ENCODE results near the gene C19orf25. TPM values are rescaled to one million over a fixed set of nuclear protein-coding genes. Genes with fewer than 3 reads are reported as not detected.
"Not testable (repeated sequence)": the region's sequence is repeated elsewhere in the genome, so short reads cannot be mapped to it uniquely, and the experiment has no call there.

C19orf25 gene
- total RNA-seq, 1 donor from 2014 or later = 19.2 TPM

DNA sequence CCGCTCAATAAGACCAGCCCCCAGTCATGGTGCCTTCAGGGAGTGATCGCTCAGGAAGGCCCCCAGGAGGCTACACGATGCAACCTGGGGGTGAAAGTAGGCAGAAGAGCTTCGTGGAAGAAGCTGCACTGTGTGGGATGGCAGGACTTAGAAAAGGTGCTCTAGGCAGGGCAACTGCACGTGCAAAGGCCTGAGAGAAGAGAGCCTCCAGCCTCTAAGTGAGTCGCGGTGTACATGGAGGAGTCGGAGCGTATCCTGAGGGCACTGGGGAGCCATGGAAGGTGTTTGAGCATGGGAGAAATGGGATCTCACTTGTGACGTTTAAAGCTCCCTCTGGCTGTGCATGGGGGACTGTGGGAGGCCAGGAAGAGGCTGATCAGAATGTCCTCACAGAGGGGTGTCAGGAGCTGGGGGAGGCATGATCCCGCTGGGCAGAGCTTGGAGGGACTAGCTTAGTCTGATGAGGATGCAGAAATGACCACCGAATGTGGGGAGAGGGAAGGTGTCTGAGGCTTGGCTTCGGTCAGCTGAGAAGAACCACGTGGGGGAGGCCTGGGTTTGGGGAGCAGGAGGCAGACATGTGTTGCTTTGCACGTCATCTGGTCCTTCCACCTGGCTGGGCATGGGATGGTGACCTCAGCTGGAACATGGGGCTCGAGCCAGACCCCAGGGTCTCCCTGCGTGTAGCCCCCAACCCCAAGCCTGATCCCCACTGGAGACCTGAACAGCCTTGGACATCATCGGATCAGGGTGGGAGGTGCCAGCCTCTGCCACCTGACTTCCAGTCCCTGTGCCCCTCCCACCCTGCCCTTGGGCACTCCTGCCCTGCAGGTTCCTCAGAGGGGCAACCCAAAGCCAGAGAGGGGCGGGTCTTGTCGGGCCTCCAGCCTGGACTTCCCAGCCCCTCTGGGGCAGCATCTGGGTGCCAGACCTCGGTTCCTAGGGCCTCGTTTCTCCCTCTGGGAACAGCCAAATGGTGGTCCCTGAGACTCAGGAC lies 28.0 kb downstream of the C19orf25 start:
- ATAC-seq (no peak), DNase-seq (ENCODE audit: low spot score) (no peak)

DNA sequence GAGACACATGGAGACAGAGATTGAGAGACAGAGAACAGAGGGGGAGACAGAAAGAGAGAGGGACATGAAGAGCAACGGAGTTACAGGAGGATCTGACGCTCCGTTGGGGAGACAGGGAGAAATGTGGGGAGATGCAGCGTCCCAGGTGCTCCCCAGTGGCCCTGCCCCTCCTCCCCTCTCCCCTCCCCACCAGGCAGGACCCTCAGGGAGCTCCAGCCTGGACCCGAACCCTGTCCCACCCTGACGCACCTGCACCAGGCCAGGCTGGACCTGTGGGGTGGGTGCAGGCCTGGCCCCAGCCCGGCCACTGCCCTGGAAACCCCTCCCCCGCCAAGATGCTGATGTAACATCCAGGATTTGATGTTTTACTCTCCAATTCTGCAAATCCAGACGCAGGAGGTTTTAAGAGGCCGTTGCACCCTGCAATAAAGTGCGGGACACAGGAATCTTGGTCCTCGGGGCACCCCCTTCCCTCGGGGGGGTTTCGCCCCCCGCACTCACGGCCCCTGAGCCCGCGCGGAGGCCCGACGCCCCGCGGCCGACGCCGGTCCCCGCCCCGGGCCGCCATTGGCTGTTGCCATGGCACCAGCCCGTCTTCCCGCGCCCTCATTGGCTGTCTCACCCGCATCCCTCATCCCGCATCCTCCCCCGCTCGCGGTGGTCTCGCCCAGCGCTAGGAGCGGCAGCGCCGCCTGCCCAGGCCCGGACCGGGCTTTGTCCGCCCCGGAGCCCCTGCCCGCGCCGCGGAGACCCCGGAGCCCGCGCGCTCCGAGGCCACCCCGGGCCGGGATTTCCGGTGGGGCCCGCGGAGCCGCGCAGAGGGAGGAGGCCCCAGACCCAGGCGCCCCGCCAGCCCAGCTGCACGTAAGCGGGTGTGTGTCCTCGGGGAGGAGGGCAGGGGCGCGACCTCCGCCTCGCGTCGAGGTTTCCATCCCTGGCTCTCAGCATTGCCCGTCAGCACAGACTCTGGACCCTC lies 29.3 kb downstream of the C19orf25 start, which contains the start of gene APC2:
Gene APC2 (plus strand): TSS at position 655 of the 976 bp plus-strand sequence. CDS start 2,881 bp downstream, outside the sequence.
- no peak for ATAC-seq

DNA sequence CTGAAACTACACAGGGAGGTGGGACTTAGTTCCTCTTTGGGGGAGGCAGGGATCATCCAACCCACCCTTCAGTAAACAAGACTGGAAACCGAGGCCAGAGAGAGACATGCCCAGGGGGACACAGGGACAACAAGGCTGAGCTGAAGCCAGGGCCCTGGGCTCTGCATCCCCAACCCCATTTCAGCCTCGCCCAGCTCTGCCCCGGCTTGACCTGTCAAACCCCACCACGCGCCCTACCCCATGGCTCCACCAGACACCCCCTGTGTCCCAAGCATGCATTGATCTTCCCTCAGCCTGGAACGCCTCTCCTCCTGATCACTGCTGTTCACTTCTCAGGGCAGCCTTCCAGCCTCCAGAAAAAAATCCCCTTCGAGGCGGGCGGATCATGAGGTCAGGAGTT lies 31.1 kb downstream of the C19orf25 start:
- DNase-seq (ENCODE audit: low spot score) = no peak
- no peak for ATAC-seq

More for the DNA sequence above, 29.3 kb downstream of the C19orf25 start, which contains the start of gene APC2:
- no peak for DNase-seq (ENCODE audit: low spot score)

DNA sequence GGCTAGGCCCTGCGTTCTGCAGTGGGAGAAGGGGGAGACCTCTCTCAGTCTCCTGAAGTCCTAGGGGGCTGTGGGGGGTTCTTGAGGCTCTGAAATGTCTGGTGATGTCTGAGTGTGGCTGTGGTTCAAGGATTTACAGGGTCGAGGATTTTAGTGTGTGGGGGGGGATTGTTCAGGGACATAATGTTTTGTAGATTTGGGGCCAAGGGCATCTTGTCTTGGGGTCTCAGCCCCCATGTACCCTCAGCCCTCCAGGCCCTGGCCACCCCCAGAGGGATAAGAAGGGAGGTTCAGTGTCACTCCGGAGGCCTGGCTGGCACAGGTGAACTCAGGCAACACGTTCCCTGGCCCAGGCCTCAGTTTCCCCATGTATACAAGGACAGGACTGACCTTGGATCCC lies 31.5 kb downstream of the C19orf25 start:
- DNase-seq (ENCODE audit: low spot score) = no peak
- no peak for ATAC-seq

DNA sequence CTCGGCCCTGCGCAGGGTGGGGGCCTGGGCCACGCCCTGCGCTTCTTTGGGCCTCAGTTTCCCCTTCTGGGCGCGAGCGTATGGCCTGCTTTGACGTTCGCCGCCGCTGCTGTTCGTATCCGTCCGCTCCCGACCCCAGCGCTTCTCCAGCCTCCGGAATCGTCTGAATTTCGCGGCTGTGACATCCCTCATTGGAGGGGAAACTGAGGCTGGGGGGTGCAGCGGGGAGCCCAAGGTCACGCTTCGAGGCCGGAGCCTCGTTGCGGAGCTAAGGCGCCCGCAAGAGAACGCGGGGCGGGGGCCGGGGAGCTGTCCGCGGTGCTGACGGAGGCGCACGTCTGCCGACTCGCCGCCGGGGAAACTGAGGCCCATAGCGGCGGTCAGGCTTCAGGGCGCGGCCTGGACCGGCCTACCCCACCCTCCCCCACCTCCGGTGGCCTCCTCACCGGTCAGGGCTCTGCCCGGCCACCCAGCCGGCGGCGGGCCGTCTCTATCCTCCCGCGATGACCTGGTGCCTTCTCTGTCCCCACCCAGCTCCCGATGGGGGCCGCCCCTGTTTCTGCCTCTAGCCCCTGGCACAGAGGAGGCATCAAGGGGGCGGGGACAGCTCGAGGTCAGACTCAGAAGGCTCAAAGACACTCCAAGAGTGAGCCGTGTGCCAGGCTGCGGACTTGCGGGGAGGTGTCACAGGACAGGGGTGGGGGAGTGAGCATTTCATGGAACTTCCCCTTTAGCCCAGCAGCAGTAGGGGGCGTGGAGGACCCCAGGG lies 32.1 kb downstream of the C19orf25 start:
- ATAC-seq (no peak), DNase-seq (ENCODE audit: low spot score) (no peak)

DNA sequence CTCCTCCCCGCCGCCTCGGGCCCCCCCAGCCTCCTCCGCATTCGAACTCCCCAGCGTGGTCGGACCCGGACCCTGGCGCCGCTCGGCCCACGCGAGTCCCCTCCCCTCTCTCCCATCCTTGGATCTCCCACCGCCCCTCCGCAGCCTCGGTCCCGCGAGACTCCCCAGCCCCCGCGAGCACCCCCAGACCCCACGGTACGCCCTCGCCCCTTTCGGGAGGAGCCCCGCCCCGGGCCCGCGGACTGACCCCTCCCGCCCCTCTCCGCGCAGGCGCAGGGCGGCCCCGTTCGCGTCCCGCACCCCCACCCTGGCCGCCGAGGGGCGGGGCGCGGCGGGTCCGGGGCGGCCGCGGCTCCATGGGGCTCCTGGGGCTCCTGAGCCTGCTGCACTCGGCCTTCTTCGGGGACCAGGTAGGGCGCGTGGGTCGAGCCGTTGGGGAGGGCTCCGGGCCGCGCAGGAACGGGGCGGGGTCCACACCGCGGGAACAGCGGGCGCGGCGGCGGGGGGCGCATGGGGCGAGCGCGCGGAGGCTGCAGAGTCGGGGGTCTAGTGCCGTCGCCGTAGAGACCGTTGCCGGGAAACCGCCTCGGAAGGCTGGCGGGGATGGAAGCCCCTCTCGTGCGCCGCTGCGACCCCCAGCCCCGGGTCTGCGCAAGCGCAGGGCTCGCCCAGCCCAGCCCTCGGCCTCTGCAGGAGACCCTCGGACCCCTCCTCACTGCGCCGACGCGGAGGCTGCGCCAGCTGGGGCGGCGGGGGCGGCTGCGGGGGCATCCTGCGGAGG lies 32.9 kb downstream of the C19orf25 start:
- no peak for ATAC-seq

DNA sequence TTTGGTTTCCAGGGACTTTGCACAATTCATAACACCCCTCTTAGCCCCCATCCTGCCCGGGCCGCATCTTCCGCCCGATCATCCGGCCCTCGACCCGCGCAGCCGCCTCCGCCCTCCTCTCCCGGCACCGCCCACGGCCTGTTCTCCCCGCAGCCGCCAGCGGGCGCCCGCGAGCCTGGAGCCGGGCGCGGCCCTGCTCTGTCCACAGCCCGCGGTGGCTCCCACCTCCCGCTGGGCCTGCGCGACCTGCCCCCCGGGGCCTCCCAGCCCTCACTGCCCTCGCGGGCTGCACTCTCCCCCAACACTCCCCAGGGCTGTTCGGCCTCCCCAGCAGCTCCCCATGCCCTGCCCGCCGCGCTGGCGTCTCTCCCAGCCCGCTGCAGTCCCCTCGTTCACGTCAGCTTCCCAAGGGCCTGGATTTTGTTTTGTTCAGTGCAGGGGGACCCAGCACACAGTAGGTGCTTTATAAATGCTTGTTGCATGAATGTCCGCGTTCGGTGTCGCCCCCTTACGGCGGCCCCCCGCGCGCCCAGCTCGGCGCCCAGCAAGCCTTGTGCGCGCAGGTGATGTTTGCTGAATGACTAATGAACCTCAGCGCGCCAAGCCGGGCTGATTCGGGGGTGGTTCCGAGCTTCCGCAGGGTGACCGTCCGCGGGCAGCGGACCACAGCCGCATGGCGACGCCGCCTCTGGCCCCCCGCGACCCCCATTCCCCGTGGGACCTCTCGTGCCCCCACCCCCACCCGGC lies 33.7 kb downstream of the C19orf25 start:
- ATAC-seq (peak; percentile 93), DNase-seq (ENCODE audit: low spot score) (no peak)

More for the DNA sequence above, 32.9 kb downstream of the C19orf25 start:
- no peak for DNase-seq (ENCODE audit: low spot score)

DNA sequence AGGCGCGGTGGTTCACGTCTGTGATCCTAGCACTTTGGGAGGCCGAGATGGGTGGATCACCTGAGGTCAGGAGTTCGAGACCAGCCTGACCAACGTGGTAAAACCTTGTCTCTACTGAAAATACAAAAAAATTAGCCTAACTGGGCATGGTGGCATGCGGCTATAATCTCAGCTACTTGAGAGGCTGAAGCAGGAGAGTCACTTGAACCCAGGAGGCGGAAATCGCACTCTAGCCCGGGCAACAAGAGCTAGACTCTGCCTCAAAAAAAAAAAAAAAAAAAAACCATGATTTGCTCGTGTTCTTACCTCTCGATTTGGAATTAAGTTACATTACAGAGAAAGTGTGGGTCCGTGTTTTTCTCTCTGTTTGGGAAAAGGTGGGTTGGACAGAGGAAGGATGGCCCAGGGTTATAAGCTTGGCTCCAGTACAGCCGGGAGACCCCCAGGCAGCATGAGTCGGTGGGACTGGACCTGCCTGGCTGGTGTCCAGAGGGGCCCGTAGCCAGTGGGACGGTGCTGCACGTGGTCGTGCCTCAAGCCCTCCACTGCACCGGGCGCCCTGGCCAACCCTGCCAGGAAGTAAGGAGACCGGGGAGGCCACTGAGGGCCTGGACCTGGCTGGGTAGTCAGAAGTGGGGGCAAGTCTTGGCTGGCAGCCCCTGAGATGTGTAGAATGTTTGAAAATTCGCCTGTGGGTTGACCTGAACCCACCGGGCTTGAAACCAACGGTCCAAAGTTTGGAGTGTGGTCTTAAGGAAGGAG lies 37.2 kb downstream of the C19orf25 start:
- ATAC-seq (no peak), DNase-seq (ENCODE audit: low spot score) (no peak)

DNA sequence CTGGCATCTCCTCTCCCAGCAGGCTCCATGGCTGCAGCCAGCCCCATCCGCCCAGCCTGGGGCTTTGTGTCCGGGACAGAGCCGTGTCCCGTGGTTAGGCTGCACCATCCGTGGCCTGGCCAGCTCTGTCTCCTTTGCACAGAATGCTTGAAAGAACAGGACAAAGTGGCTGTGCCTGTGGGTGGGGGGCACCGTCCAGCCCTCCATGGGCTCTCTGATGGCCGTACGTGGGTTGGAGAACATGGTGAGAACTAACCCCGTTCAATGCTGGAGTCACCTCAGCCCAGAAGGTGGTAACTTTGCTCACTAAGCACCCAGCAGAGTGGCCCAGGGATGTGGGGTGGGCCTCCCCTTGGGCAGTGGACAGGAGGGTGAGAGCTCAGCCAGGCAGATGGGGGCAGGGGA lies 38.0 kb downstream of the C19orf25 start:
- no peak for ATAC-seq

DNA sequence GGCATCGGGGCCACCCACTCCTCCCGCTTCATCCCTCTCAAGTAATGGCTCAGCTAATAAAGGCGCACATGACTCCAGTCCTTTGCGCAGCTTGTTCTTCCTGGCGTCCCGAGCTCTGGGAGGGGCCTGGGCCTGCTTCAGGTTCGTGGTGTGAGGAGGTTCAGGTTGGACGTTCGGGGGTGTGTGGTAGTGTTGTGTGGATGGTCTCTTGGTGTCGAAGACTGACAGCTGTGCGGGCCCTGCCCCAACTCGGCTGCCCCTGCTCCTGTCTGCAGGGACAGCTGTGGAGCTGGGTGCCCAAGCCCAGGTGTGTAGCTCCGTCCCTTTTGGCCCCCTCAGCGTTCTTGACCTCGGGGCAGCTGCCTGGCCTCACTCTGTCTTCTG lies 38.6 kb downstream of the C19orf25 start:
- no peak for DNase-seq (ENCODE audit: low spot score)

More for the DNA sequence above, 38.0 kb downstream of the C19orf25 start:
- no peak for DNase-seq (ENCODE audit: low spot score)

DNA sequence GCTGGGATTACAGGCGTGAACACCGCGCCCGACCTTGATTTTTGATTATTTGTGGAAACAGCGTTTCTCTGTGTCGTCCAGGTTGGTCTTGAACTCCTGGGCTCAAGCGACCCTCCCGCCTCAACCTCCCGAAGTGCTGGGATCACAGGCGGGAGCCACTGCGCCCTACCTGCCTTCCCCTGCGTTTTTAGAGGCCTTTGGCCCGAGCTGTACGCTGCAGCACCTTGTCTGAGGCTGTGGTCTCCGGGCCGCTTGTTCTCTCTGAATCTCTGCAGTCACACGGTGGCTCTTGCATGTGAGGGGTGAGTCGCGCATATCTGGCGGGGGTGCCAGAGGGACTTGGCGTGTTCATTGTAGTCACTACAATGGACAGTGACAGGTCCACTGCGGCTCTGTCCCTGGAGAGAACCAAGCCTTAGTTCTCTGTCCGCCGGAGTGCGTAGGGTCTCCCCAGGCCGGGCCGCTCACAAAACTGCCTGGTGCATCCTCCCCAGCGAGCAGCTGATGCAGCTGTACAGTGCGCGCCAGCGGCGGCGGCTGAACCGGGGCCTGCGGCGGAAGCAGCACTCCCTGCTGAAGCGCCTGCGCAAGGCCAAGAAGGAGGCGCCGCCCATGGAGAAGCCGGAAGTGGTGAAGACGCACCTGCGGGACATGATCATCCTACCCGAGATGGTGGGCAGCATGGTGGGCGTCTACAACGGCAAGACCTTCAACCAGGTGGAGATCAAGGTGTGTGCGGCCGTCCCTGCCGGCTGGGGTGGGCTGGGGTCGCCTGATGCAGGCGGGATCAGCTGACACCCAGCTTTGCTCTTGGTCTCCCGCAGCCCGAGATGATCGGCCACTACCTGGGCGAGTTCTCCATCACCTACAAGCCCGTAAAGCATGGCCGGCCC lies 39.2 kb downstream of the C19orf25 start:
- not testable (repeated sequence) for ATAC-seq; DNase-seq (ENCODE audit: low spot score)

More for the DNA sequence above, 38.6 kb downstream of the C19orf25 start:
- no peak for ATAC-seq

DNA sequence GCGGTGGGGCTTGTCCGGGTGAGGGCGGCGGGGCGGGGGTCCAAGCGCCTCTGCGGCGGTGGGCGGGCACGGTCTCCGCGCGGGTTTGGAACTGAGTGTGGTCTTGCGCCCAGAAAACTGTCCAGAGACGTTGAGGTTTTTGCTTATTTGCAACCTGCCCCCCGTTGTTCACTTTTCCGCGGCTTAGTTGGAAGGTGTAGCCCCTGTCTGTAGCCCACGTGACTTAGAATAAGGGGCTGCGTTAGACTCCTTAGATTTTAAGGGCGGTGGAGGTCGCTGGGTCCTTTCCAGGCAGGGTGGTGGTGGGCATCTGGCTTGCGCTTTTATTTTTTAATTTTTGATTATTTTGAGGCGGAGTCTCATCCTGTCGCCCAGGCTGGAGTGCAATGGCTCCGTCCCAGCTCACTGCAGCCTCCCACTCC lies 40.1 kb downstream of the C19orf25 start:
- ATAC-seq (no peak), DNase-seq (ENCODE audit: low spot score) (no peak)

DNA sequence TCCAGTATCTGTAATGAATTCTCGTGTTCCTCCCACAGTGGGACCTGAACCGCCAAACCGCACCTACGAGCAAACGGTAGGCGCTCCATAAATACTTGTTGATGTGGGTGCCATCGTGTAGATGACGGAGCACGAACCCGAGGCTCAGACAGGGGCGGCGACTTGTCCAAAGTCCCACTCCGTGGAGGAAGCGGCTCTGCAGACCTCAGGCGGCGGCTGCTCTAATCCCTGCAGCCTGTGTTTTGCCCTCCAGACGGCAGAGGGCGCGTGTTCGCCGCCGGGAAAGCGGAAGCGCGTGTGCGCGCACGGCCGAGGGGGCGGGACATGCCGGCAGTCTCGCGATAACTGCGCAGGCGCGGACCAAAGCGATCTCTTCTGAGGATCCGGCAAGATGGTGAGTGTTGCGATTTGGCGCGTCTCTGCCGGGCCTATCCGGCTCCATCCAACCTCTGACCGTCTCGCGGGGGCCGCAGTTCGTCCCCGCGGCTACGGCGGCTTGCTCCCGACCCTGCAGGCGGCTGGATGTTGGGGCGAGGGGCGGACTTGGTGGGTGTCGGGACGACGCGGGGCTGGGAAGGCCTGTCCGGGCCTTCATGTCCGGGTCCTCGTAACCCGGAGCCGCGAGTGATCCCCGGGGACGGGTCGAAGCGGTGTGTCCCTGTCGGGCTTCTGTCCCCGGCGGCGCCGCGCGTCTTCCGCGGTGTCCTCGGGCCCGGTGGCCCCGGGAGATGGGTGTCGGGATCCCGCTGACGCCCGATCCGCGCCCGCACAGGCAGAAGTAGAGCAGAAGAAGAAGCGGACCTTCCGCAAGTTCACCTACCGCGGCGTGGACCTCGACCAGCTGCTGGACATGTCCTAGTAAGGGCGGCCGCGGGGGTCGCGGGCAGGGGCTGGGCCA lies 40.7 kb downstream of the C19orf25 start, which contains the start of gene RPS15:
Gene RPS15 (plus strand): TSS at position 362 of the 898 bp plus-strand sequence. CDS start 30 bp downstream, at position 392.
- ATAC-seq (peak; percentile 96), DNase-seq (ENCODE audit: low spot score) (peak; percentile 96)

DNA sequence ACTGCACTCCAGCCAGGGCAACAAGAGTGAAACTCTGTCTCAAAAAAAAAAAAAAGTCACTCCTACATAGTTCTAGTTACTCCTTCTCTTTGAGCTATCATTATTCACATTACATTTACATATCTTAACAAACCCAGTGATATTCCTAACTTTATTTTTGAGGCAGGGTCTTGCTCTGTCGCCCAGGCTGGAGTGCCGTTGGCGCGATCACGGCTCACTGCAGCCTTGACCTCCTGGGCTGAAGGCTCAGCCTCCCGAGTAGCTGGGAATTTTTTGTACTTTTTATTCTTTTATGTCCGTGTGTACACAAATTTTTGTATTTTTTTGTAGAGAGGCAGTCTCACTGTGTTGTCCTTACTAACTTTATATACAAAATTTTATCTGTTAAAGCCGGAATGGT lies 41.4 kb downstream of the C19orf25 start:
- DNase-seq (ENCODE audit: low spot score) (no peak), ATAC-seq (peak; percentile 13)

DNA sequence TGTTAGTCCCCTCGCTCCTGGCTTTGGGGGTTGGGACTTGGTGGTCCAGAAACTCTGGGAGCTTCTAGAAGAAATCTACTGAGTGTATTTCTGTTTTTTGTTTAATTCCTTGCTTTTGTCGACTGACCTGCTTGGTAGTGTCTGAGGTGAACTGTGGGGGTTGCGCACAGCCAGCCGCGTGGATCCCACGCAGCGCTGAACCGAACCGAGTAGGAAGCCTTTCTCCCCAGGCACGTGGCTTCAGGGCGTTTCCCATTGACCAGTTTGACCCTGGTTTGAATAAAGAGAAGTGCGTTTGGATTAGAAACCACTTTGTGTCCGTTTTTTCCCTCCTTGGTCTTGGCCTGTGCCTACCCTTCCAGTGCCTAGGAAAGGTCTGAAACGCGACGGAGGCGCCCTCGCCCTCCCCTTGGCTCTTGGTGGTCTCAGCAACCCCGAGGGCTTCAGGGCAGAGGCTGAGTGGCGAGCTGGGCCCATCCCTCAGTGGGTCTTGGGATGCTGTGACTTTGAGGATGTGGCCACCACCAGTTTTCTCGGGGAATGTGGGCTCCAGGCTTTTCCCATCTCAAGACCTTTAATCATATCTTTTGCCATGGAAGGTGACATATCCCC lies 43.5 kb downstream of the C19orf25 start:
- ATAC-seq (no peak), DNase-seq (ENCODE audit: low spot score) (no peak)

Data from left lobe of liver (tissue), 2 donors.